Activated naive CD4-positive, alpha-beta T cell treated with anti-CD3 and anti-CD28 coated beads, Interleukin-2, amount 10 ng/mL, durations not matched to agents 5 hours and 36 hours (primary cell): ENCODE results near the gene FLACC1. TPM values are rescaled to one million over a fixed set of nuclear protein-coding genes. Genes with fewer than 3 reads are reported as not detected.

Experiments
- total RNA-seq, 2 experiments: library from RNA; stranded (reverse); gene quantifications; one replicate each; pipeline ENCODE4 v1.2.3, GENCODE V29; 2021

FLACC1 gene
- total RNA-seq: 1 to 10 TPM; 4.9 to 5.5 TPM

GRCh38 chr2:201357221-201357620 lies at the start of gene FLACC1:
Gene FLACC1 (minus strand): TSS chr2:201357345. CDS start chr2:201351404, 5,941 bp downstream.

GRCh38 chr2:201260302-201260800 lies 96.8 kb downstream of the FLACC1 start, which contains the start of gene CASP8:
Gene CASP8 (plus strand): TSS chr2:201260536. CDS start chr2:201266487, 5,951 bp downstream.

Other genes starting within 250 kb of the FLACC1 start
- gene CFLAR, start 241.2 kb downstream of the FLACC1 start, total RNA-seq: 10 to 100 TPM; 85.3 to 93.5 TPM
- 10 to 100 TPM; 58.3 to 58.9 TPM for gene CASP10, start 174.2 kb downstream of the FLACC1 start, total RNA-seq
- gene CASP8, start 96.8 kb downstream of the FLACC1 start, total RNA-seq: 10 to 100 TPM; 91.6 to 92.2 TPM
- 10 to 100 TPM; 53.4 to 60.1 TPM for gene TRAK2, start 94.1 kb upstream of the FLACC1 start, total RNA-seq
- 10 to 100 TPM; 31.3 to 38.7 TPM for gene STRADB, start 94.4 kb upstream of the FLACC1 start, total RNA-seq